Measurements from ENCODE around the gene APBB2.

The APBB2 gene

DNA sequence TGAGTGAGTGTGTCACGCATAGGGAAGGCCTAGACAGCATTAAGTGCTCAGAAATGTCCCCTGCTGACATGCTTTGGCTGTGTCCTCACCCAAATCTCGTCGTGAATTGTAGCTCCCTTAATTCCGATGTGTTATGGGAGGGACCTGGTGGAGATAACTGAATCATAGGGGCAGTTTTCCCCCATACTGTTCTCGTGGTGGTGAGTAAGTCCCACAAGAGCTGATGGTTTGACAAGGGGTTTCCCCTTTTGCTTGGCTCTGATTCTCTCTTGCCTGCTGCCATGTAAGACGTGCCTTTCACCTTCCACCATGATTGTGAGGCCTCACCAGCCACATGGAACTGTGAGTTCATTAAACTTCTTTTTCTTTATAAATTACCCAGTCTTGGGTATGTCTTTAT, 386.6 kb downstream of the APBB2 start:
- no peaks in the 10 kb centered on the region for H4K20me1 ChIP-seq (ENCODE audit: control insufficient read depth, insufficient read depth, low read depth, low read length)
- peaks cover 28% of the 10 kb centered on the region for H3K4me1 ChIP-seq (ENCODE audit: control insufficient read depth, low read length)
- H3K79me2 ChIP-seq (ENCODE audit: control insufficient read depth, low read length): no peaks in the 10 kb centered on the region
- H3F3A ChIP-seq (ENCODE audit: control insufficient read depth, insufficient read depth): no peaks in the 10 kb centered on the region
- peaks cover 64% of the 10 kb centered on the region for H3K36me3 ChIP-seq (ENCODE audit: control insufficient read depth, low read length)
- H3K27ac ChIP-seq (ENCODE audit: low read depth, low read length): no peak overlapping the region
- H3K9me3 ChIP-seq (ENCODE audit: control insufficient read depth, insufficient read depth, low read length): no peaks in the 10 kb centered on the region
- no peaks in the 10 kb centered on the region for H3K27me3 ChIP-seq (ENCODE audit: control insufficient read depth, low read length)
- TF ChIP-seq CTCF (IDR thresholded peaks at IDR 0.05; ENCODE audit: low read depth, low read length, poor library complexity, severe bottlenecking) (no peak), EZH2phosphoT487 (IDR thresholded peaks at IDR 0.05; ENCODE audit: borderline replicate concordance, low read length) (no peak)
- no peaks in the 10 kb centered on the region for H3K9me2 ChIP-seq (replicated peaks; ENCODE audit: control insufficient read depth, low read length)
- no peak overlapping the region for H3K4me2 ChIP-seq (ENCODE audit: low read length)
- H3K4me3 ChIP-seq (ENCODE audit: low read length): no peak overlapping the region

DNA sequence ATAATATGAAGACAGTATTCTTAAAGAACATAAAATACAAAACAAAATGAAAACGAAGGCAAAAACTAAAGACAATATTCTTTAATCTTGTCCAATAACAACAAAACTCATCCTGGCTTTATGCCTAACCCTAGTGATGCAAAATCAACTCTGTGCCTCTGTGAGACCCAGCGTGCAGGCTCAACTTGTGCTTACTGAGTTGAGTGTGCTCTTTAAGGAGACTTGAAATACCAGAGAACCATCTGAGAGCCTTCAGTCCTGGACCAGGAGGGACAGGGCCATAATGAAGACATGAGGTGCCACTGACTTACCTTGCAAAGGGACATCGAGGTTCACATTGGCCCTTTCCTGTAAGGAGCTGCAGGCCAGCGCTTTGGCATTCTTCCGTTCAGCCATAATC, 387.5 kb downstream of the APBB2 start:
- Histone ChIP-seq H3K9me3 (ENCODE audit: control insufficient read depth, insufficient read depth, low read length) (no peaks in the 10 kb centered on the region), H3F3A (ENCODE audit: control insufficient read depth, insufficient read depth) (no peaks in the 10 kb centered on the region), H3K27ac (ENCODE audit: low read depth, low read length) (no peak overlapping the region), H3K9me2 (replicated peaks; ENCODE audit: control insufficient read depth, low read length) (no peaks in the 10 kb centered on the region), H3K4me1 (ENCODE audit: control insufficient read depth, low read length) (peaks cover 28% of the 10 kb centered on the region), H3K27me3 (ENCODE audit: control insufficient read depth, low read length) (no peaks in the 10 kb centered on the region), H3K36me3 (ENCODE audit: control insufficient read depth, low read length) (peaks cover 71% of the 10 kb centered on the region), H3K79me2 (ENCODE audit: control insufficient read depth, low read length) (no peaks in the 10 kb centered on the region), H4K20me1 (ENCODE audit: control insufficient read depth, insufficient read depth, low read depth, low read length) (no peaks in the 10 kb centered on the region), H3K4me2 (ENCODE audit: low read length) (no peak overlapping the region), H3K4me3 (ENCODE audit: low read length) (no peak overlapping the region)
- TF ChIP-seq EZH2phosphoT487 (IDR thresholded peaks at IDR 0.05; ENCODE audit: borderline replicate concordance, low read length) (no peak), CTCF (IDR thresholded peaks at IDR 0.05; ENCODE audit: low read depth, low read length, poor library complexity, severe bottlenecking) (no peak)

- Histone ChIP-seq H3K27me3 (ENCODE audit: control insufficient read depth, low read length) (no peaks in the 10 kb centered on the region), H3K79me2 (ENCODE audit: control insufficient read depth, low read length) (no peaks in the 10 kb centered on the region), H4K20me1 (ENCODE audit: control insufficient read depth, insufficient read depth, low read depth, low read length) (no peaks in the 10 kb centered on the region), H3K4me3 (ENCODE audit: low read length) (peak overlapping the region; percentile 7; the same call in 1 of the 2 replicates), H3K27ac (ENCODE audit: low read depth, low read length) (no peak overlapping the region), H3K9me3 (ENCODE audit: control insufficient read depth, insufficient read depth, low read length) (no peaks in the 10 kb centered on the region), H3K4me2 (ENCODE audit: low read length) (peak overlapping the region; percentile 40), H3F3A (ENCODE audit: control insufficient read depth, insufficient read depth) (no peaks in the 10 kb centered on the region), H3K36me3 (ENCODE audit: control insufficient read depth, low read length) (peaks cover 72% of the 10 kb centered on the region), H3K9me2 (replicated peaks; ENCODE audit: control insufficient read depth, low read length) (no peaks in the 10 kb centered on the region), H3K4me1 (ENCODE audit: control insufficient read depth, low read length) (peaks cover 28% of the 10 kb centered on the region)
- TF ChIP-seq CTCF (IDR thresholded peaks at IDR 0.05; ENCODE audit: low read depth, low read length, poor library complexity, severe bottlenecking) (no peak), EZH2phosphoT487 (IDR thresholded peaks at IDR 0.05; ENCODE audit: borderline replicate concordance, low read length) (no peak)
These were observed 389.1 kb downstream of the APBB2 start for GRCh38 chr4:40825014-40825838.

All from DOHH2 (cell line).